ENCODE measurements around the gene SMCP. TPM values are rescaled to one million over a fixed set of nuclear protein-coding genes. Genes with fewer than 3 reads are reported as not detected.
A peak's percentile ranks its signal among the peaks of the same experiment; 100 is the strongest.

Gene SMCP, protein sequence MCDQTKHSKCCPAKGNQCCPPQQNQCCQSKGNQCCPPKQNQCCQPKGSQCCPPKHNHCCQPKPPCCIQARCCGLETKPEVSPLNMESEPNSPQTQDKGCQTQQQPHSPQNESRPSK
- not detected for polyA plus RNA-seq (ENCODE audit: insufficient read length)
- long read RNA-seq, donor 1, result 0 reads
- long read RNA-seq, donor 2, result 0 reads
- long read RNA-seq, donor 3, result 0 reads
- long read RNA-seq, donor 4, result 0 reads
- long read RNA-seq, donor 5, result 0 reads
- long read RNA-seq, donor 6, result 0 reads
- long read RNA-seq, donor 7, result 0 reads
- long read RNA-seq, donor 8, result 0 reads

DNA sequence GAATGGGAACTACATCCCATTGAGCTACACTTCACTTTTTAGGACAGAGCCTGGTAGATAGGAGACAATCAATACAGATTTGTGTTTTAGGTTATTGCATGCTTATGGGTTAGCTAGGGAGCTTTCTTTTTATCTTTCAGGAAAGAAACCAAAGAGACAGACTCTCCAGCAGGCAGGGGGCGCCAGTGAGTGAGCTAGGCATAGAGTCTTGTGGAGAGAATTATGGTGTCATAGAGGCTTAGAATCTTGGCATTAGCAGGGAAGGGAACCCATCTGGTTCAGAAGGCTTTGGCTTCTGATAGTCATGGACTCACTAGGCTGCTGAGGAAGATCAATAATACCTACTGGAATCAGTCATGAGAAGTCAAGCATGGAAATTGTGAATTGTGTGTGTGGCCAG, at the start of gene SMCP:
Gene SMCP (plus strand): TSS at position 281 of the 400 bp plus-strand sequence. CDS start 6,101 bp downstream, outside the sequence.
- no peak for DNase-seq

DNA sequence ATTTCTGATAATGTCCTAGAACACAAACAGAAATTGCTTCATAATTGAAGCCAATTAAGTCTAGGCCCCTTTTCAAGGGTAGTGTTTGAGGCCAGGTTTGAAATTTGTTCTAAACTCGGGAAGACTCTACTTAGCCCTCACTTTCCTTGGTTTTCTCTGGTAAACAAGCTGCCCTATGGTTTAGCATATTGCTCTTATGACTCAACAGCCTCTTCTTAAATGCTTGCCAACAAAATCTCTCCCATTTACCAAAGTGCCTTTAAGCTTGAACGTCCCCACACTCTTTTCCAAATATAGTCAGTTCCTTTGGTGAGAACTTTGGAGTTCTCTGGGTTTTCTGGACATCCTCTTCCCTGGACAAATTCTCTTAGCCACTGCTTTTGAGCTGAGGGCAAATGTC, 41.3 kb upstream of the SMCP start:
- no peak for DNase-seq

DNA sequence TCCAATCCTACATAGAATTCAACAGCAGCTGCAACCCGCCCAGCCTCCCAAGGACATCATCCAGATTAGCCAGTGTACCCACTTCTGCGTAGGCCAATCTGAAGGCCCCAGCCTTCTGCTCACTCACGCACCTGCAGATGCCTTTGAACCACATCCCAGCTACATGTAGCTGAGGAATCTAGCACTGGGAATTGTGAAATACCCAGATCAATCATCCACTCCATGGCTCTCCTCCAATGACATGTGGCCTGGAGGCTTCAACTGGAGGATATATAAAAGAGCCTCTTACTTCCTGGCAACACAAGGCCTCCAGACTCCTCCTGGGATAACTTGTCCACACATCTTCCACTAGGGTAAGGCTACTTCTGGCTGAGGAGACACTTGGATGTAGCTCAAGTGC, 35.6 kb upstream of the SMCP start, which contains the start of gene LCE6A:
Gene LCE6A (plus strand): TSS at position 301 of the 400 bp plus-strand sequence. CDS start 665 bp downstream, outside the sequence.
- no peak for DNase-seq

DNA sequence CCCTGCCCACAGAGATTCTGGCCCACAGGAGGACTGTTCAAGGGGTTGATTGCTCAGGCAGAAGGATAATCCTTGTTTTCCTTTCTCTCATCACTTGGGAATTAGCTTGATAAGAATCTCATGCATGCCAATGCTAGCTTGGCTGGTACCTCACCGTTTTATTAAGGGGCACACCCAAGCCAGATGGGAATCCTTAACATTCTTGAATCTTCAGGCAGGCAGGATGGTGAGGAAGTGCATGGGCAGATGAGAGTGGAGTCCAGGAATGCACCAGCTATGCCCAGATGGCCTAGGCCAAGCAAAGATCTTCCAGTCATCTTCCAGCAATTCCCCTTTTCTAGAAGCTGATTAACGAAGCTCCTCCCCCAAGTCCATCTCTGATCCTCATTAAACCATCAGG, 22.5 kb upstream of the SMCP start:
- no peak for DNase-seq

DNA sequence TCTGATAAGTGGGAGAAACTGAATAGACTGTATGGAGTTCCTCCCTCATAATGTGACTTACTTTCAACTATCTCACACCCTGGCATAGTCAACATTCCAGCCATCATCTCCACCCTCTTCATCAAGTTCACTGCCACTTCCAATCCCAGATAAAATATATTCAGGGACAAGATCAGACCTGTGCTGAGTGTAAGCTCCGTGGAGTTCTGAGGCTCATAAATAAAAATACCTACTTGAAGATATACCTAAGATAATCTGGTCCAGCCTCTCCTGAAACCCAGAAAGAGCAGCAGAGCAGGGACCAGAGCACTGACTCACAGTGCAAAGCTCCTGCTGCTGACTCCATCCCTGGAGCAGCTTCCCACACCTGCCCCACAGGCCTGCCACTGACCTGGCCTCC, 20.1 kb upstream of the SMCP start:
- DNase-seq, result no peak

DNA sequence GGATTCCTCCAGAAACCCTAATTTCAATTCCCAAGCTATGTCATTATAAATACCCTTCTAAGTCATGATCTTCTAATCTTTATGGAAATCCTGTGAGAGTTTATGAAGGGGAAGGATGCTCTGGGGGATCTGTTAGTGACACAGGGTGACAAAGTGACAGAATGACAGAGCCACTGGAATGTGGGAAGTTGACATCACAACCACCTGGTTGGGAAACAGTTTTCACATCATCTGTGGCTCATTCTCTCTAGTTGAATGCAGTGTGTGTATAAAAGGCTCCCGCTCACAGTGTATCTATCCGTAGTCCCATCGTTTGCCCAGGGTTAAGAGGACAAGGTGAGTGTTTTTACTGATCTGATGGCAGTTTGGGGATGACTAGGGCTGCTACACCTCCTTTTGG, 18.4 kb upstream of the SMCP start, which contains the start of gene LCE7A:
Gene LCE7A (plus strand): TSS at position 301 of the 400 bp plus-strand sequence. CDS start 702 bp downstream, outside the sequence.
- DNase-seq, result no peak

DNA sequence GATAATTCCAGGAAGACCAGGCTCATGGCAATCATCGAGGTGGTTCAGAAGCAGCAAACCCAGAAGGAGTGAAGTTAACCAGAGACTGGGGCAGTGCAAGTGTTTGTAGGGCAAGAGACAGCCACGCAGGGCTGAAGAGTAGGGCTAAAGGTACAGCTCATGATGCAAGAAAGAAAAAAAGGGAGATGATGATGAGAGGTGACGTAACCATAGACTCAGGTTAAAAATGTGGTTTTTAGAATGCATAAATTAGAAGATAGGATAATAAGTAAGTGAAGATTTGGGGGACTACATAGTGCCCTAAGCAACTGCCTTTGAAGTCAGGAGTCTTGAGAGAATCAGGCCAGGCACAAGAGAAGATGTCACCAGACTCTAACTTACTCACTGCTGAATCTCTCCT, 18.0 kb upstream of the SMCP start:
- no peak for DNase-seq

DNA sequence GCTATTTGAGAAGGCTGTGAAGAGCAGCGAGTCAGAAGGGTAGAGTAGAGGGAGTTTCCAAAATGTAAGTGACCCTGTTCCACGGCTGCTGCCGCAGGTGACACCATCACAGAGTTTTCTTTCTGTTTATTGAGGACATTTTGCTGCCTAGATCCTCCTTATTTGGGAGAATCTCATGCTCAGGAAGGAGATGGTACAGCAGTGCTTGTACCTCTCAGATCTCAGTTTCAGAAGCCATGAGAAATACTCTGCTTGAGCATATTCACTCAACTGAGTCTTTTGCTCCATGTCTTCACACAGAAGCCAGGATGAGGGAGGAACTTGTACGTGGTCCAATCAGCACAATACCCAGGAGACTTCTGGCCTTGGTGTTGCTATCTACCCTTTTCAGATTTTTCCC, 16.7 kb upstream of the SMCP start:
- DNase-seq, result no peak

DNA sequence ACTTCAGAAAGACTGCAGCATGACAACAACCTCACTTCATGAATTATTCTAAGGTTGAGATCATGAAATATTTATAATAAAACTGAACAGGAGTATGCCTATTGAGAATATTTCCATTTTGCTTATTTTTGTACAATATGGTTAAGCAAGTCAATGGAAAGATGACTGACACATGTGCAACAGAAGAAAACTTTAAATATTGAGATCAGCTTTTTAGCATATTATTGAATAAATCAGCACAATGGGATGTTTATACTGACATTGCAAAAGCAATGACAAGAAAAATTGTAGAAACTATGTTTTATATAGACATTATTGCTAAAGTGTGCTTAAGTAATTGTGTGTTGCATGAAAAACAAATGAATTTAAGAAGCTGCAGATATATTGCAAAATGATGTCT, 13.7 kb upstream of the SMCP start:
- DNase-seq, result no peak

DNA sequence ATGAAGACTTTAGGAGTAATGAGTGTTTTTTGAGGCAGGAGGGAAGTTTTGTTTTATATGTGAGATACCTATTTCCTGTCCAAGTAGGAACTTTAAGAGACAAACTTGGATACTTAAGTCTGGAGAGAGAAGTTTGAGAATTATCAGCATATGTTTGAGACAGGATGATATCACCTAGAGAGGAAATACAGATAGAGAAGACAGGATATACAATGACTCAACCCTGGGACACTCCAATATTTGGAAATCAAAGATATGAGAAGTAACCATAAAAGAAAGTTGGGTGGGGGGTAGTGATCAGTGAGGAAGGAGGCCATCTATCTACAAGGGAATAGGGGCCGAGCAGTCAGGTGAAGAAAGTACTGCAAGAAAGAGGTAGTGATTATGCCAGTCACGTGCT, 11.8 kb upstream of the SMCP start:
- DNase-seq, result no peak

DNA sequence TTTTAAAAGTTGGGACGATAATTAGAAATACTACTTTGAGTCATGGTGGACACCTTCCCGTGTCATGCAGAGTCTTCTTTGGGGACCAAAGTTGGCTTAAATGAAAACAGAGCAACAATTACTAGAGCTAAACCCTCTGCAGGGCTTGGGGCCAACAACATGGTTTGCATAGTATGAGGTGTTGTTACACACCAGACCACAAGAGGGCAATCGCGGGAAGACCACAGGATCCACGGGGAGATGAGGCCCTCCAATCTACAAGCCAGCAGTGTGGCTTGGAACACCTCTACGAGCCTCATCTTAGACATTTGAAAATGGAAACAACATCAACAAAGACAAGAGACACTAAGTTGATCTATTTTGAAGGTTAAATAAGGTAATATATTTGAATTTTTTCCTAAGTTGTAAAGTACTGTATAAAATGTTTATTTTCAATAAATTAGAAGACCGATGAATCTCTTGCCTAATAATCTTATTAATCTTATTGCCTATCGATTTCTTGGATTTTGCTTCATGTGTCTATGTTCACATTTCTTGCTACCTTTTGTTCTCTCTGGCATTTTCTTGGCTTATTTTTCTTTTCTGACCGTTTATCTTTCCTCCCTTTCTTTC, 8.2 kb upstream of the SMCP start:
- DNase-seq, result peak; percentile 34

DNA sequence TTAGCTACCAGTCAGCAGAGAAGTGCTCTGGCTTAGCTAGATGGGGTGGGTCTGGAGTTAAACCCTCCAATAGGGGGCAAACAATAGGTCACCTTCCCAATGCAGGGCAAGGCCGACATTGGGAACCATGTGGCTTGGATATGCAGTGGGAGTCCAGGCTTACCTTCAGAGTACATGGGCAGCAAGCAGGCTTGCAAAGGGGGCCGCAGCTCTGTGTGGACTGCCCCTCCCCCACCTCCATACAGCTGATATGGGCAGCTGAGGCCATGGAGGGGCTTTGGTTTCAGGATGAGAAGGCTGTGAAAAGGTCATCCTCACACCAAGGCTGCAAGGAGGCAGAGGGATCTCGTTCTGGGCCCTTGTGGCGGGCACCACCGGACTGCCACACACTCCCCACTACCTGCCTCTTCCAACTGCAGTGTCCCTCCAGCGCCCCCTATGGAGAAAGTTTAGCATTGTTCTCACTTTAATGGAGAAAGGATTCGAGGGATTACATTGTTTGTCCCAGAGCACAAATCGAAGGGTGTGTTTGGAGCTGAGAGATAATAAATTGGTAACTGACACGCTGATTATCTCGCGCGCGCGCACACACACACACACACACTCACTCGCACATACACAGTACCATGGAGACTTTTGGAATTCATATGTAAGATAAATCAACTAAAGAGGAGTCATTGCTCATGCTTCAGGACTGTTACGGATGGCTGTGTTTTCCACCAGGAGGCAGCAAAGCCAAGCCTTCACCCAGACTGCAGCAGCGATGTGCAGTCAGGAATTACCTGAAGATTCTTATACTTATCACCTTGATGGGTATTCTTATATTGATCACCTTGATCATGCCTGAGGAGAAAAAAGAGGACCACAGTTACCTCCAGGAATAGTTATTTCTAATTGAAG, 7.0 kb upstream of the SMCP start:
- DNase-seq, result peak; percentile 22

DNA sequence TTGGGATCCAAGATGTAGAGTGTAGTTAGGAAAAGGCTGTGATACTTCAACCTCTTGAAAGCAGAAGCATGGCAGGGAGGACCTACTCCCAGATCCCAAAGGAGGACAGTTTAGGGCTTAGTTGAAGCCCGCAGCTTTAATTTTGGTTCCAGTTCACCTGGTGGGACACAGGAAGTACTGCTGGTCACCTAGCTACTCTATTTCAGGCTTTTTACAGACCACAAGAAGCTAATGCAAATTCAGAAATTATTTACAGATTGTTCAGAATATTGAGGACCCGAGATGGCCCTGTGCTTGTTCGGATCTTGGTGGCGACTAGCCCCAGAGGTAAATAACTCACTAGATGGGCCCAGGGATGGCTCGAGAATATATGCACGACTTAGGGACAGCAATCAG, 6.4 kb upstream of the SMCP start:
- DNase-seq, result no peak

DNA sequence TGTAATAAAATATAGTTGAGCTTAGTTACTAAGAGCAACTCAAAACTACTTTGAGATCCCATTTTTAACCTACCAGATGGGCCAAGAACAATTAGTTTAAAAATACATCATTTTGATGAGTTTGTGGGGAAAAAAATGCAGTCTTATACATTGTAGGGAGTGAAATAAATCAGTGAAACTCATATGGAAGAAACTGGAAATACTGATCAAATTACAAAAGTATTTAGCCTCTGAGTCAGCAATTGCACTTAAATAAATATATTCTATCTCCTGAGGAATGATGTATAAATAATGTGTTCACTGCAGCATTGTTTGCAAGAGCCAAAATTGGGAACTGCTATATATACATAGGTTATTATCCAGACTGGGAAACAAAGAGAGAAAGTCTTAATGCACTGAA, 4.6 kb upstream of the SMCP start:
- DNase-seq, result no peak

DNA sequence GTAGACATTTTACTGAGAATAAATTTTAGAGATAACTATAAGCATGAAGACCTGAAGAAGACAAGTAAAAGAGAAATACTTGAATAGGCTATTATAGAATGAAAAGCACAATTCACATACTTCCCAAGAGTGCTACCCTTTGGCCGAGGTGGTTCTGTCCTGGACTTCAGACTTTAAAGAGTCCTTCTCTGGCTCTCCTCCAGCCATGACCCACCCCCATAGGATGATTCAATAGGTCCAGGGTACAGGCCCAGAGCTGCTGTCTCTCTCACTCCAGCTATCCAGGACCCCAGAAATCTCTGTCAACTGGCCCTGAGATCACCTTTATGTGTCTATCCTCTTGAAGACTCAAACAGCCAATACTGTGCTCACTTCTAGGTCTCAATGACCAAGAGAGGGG, 1.3 kb upstream of the SMCP start:
- no peak for DNase-seq

DNA sequence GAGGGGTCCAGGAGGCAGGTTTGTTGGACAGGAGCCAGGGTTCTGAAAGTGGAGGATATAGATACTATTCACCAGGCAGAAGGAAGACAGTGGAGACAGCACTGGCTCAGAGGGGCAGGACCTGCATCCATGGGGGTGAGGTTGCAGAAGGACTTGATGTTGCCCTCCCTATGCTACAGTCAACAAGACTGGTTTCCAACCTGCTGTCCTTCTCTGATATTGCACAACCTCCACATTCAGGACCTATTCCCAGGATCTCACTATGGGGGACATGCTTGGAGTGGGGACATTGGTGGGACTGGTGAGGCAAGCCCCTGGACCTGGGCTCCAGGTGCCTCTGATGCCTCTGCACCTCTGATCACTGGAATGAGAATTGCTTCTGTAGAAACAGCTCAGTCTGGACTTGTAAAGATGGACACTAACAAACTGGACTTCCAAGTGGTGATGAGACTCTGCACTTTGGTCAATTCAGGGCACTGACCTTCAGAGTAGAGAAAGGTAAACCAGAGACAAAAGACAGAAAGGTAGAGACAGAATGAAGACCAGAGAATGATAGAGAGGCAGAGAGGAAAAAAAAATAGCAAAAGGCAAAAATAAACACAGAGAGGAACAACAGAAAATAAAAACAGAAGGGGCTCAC, 1.6 kb downstream of the SMCP start:
- DNase-seq, result no peak

DNA sequence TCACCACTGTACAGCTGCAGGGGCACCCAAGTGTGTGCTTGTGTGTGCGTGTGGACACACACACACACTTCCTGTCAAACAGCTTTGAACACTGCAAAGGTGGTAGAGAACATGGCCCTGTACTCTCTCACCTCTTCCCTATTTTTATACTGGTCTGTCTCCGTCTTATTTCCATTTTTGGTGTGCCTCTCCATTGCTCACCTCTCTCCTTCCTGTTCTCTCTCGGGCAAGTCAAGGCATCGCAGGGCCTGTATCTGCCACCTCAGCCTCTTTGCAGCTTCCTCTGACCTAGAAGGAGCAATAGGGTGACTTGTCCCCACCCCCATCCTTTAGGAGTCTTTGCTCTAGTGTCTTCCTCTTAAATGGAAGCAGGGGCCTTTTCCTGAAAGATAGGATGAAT, 2.2 kb downstream of the SMCP start:
- DNase-seq, result no peak

DNA sequence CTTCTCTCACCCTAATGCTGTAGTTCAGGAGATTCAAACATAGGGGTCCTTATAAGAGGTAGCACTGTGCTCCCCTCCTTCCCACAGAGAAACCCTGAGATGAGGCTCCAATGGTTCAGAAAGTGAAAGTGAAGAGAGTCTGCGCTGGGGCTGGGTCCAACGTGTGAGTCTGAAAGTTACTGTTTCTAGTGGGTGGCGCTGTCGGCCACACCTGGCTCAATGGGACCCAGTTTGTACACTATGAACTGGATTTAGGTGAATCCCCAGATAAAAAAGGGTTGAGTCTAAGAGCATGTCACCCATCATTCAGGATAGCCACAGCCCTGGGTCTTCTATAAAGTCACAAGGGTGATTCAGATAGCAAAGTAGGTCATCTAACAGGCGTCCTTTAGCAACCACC, 2.8 kb downstream of the SMCP start:
- no peak for DNase-seq

DNA sequence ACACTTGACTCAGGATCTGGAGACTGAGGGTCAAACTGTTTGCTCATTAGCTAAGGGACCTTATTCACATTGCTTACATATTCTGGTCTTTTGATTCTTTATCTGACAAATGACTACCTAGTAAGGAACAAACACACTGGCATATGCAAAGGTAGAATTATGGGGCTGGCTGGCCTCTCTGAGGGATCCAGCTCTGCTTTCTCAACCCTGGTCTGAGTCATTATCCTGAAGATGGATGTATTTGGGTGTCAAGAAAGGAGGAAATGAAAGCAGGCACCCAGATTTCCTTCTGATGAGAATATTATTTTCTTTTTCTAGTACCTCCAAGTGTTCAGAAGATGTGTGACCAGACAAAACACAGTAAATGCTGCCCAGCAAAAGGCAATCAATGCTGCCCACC, 6.0 kb downstream of the SMCP start:
- DNase-seq, result no peak

DNA sequence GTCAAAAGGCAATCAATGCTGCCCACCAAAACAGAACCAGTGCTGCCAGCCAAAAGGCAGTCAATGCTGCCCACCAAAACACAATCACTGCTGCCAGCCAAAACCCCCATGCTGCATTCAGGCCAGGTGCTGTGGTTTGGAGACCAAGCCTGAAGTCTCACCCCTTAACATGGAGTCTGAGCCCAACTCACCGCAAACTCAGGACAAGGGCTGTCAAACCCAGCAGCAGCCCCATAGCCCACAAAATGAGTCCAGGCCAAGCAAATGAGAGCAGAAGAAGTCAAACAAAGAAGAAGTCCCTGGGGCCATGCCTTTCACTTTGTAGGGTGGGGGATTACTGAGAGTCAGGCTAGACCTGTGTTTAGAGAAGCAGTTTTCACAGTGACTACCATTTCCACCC, 6.4 kb downstream of the SMCP start:
- no peak for DNase-seq

DNA sequence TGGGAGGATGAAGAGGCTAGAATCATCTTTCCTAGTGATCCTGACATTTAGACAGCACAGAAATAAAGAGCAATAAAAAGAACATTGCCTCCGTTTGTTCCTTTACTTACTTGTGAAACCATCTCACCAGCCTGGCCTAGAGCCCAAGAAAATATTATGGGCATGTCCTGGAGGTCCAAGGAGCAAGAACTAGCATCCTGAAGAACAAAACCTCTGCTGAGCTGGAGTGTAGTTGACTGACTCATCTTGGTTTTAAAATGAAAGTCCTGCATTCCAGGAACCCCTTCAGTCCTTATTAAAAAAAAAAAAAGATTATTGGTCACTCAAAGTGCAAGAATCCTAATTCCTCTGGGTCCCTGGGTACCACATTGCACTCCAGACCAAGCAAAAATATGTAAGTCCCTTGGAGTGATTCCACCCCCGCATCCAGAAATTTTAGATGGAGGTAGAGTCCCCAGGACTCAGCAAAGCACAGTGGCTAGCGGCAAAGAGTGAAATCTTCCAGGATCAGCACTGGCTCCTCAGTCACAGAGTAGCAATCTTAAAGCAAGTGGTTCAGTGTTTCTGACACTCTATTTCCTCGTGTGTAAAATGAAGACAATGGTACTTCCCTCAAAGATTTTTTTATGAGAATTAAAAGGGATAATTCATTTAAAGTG, 7.0 kb downstream of the SMCP start:
- no peak for DNase-seq

DNA sequence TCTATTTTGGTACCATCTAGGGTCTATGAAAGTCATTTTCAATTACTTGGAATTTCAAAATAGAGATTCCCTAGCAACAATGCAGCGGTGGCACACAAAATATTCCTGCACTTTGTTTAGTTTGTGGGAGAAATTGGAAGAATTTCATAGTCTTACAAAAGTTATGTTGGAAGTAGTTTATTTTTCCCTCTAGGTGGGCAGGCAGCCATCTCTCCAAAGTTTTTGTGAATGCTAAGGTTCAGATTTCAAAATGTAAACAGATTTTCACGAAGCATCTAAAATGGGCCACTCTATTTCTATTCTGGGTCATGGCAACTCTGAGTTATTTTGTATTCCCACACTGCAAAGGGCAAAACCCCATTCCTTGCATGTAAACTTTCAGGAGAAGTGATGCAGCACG, 8.0 kb downstream of the SMCP start:
- DNase-seq, result no peak
